CMK (cell line): ENCODE results near the gene ERMP1.
"Not testable (repeated sequence)": the region's sequence is repeated elsewhere in the genome, so short reads cannot be mapped to it uniquely, and the experiment has no call there.

ENCODE experiments used
- DNase-seq: peaks from one replicate; pipeline ENCODE4 v3.0.0-alpha.2; 2010; ENCODE audit warnings: low read depth

Gene ERMP1

DNA sequence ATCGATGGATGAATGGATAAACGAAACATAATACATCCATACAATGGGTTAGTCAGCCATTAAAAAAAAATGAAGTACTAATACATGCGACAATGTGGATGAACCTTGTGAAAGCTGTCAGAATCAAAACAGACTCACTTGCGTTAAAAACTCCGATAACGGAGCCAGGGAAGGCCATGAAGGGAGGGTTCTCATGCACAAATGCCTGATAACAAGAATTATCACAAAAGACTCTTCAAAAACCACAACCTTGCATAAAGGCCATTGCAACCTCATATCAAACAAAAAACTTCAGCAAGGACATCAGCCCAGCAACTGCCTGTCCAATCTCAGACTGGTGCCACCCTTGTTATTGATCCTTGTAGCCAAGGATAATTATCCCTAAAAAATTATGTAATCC, 13.7 kb downstream of the ERMP1 start:
- DNase-seq, result no peak

DNA sequence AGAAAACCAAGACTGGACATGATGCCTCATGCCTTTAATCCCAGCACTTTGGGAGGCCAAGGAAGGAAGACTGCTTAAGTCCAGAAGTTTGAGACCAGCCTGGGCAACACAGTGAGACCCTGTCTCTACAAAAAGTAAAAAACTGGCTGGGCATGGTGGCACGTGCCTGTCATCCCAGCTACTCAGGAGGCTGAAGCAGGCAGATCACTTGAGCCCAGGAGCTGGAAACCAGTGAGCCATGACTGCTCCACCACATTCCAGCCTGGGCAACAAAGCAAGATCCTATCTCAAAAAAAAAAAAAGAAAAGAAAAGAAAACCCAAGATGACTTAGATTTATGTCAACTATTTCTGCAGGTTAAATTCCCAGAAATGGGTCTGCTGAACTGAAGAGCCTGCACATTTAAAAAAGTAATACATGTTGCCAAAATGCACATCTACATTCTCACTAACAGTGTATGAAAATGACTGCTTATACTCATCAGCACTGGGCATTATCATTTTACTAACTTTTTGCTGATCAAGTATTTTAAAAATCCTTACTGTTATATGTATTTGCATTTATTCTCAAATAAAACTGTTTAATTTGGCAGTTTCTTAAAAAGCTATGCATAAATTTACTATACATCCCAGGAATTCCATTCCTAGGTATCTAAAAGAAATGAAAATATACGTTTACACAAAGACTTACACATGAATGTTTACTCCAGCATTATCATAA, 14.3 kb downstream of the ERMP1 start:
- no peak for DNase-seq

DNA sequence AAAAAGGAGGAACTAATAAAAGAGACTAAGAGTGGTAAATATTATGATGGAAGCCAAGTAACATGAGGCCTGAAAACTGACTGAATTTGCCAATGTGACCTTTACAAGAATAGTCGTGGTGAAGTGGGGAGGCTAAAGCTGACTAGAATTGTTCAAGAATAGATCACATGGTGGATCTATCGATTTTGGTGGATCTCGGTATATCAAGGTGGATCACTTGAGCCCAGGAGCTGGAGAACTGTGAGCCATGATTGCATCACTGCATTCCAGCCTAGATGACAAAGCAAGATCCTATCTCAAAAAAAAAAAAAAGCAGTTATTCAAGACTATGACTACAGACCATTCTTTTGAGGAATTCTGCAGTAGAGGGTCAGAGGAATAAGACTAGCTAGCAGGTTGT, 15.1 kb downstream of the ERMP1 start:
- no peak for DNase-seq

DNA sequence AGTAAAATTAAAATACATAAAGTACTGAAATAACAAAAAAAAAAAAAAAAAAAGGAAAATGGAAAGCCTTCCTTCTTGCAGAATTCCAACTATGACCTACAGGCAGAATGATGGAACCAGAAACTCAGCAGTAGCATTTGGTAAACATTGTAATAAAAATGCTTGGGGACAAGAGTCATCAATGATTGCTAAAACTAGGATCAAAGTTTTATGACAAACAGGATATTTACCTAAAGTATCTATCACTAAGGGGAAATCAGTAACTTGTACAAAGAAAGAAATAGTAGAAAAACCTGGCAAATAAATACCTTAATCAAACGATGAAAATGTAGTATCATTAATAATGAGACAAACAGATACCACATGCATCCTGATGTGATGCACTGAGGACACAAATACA, 17.5 kb downstream of the ERMP1 start:
- DNase-seq, result no peak

DNA sequence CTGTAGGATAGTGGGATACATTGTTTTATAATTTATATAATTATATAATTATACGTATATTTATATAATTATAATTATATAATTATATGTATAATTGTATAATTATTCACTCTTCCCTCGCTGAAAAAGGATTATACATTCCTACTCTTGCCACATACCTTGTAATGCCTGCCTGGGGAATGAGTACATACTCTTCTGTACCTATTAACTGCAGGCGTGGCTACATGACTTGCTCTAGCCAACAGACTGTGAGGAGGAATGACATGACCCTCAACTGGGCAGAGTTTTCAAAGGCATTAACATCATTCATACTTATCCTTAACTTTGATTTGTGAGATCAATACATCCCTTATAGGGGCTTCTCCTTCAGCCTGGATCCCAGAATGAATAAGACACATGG, 19.1 kb downstream of the ERMP1 start:
- DNase-seq, result no peak

DNA sequence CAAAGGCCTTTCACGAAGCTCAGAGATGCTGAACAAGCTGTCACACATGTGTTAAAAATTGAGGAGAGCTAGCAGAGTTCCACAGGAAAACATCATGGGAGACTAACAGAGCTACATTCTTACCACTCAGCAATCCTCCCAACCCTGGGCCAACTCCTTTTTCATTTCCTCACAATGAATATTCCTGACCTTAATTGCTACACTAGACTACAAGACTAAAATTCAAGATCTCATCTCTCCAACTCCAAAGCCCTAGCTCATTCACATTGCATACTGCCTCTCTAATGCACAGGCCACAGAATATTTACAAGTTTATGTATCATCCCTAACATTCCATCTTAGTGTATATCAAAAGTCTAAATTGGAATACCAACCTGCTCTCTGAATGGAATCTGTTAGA, 21.2 kb downstream of the ERMP1 start:
- no peak for DNase-seq

DNA sequence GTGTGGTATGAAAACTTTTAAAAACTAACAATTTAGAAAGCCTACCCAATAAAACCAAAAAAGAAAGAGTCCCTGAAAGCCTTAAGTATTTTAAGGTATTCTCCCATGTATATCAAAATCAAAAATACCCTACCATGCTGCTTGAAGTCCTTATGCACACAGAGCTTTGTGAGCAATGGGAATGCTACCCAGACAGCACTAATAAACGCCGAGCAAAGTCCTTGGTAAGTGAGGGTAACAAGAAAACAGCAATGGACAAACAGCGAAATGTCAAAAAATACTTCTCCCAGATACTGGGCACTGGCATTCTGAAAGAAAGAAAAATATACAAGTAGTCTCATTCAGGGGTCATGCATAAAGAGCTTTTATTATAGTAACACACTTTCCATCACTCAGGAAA, 27.4 kb downstream of the ERMP1 start:
- DNase-seq, result no peak

DNA sequence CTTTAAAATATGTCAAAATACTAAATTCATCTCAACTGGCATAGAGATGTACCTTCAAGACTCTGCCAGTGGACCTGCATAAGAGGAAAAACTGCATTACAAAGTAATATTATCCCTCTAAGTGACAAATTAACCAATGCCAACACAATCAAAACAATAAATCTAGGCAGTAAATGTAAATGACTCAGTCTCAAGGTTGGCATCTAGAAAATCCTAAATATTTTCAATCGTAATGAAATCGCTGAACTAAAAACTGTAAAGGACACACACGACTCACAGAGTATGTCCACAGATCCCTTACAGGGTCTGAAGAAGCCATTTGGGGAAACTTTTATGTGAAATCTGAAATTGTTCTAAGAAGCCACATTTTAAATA, 31.2 kb downstream of the ERMP1 start:
- DNase-seq, result no peak

DNA sequence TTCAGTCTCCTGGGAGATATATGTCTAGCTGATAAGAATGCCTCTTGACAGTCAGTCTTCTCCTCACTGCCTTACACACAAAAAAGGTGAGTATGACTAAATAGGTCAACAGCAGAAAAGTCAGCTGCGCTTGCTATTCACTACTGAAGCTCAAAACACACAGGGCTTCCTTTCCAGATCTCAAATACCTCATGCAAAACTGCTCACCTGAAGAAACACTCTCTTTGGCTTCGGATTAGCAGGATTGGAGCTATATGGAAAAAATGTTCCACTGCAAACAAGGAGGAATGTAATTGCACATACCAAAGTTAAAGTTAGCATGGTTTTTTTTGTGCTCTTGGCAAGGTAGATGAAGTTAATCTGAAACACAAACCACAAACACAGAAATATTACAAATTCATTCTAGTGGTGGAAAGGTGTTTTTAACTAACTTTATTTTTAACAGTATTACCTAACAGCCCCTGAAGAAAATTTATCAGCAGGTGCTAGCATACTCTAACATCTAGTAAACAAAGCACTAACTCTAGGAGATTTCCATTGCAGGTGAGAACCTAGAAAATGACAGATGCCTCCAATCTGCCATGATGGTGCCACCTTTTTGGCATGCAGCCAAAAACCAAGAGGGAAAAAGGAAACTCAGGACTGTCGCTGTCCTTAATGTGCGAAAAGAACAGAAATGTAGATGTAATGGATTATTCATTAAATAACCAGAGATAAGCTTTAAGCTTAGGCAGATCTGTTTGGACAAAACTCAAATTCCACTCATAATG, 31.8 kb downstream of the ERMP1 start:
- no peak for DNase-seq

DNA sequence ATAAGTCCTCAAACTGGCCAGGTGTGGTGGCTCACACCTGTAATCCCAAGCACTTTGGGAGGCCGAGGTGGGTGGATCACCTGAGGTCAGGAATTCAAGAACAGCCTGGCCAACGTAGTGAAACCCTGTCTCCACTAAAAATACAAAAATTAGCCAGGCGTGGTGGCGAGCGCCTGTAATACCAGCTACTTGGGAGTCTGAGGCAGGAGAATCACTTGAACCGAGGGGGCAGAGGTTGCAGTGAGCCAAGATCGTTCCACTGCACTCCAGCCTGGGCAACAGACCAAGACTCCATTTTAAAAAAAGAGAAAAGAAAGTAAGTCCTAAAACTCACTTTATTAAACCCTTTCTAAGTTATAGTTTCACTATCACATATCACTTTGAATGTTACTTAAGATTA, 32.5 kb downstream of the ERMP1 start:
- not testable (repeated sequence) for DNase-seq

DNA sequence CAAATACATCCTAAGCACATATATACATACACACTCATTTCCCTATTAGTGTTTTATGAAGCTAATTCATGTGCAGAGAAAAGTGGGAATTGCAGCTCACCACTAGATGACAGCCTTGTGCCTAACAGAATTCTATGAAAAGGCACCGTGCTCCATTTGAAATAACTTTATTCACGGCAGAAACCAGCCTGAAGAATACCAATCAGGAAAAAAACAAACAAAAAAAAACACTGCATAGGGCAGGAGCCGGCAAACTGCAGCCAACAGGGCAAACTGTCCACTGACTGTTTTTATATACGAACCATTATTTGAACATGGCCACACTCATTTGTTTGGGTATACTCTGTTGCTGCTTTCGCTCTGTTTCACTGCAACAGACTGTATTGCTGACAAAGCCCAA, 33.6 kb downstream of the ERMP1 start:
- DNase-seq, result no peak

DNA sequence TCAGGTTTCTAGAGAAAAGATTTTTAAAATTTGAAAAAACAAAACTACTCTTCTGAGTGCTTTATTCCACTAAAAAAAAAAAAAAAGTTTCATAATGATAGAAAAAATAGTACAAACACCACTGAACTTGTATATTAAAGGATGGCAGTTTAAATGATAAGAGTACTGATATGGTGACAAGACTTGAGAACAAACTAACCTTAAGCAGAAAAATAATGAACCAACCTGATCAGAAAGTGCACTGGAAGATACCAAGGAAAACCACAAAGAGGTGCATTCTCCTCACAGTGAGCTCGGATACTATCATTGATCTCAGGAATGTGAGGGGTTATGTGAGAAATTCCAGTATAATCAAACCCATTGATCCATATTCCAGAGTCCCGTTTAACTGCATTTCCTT, 34.3 kb downstream of the ERMP1 start:
- DNase-seq, result no peak

DNA sequence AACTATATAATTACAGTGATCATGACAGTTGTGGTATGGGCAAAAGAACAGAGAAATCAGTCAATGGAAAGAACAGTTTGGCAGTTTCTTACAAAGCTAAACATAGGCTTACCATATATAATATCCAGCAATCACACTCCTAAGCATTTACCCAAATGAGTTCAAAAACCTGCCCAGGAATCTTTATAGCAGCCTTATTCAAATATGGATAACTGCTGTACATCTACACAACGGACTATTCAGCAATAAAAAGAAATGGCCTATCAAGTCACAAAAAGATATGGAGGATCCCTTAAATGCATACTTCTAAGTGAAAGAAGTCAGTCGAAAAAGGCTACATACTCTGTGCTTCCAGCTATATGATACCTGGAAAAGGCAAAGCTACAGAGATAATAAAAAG, 36.6 kb downstream of the ERMP1 start:
- DNase-seq, result no peak

DNA sequence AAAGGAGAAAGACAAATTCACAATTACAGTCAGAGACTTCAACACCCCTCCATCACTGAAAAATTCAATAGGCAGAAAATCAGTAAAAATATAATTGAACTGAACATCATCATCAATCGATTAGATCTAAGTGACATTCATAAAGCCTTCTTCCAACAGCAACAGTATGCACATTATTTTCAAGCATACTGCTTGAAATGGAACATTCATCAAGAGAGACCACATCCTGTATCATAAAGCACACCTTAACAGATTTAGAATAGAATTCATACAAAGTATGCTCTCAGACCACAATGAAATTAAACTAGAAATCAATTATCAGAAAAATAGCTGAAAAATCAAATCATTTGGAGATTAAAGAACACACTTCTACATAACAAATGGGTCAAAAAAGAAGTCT, 39.1 kb downstream of the ERMP1 start:
- no peak for DNase-seq

DNA sequence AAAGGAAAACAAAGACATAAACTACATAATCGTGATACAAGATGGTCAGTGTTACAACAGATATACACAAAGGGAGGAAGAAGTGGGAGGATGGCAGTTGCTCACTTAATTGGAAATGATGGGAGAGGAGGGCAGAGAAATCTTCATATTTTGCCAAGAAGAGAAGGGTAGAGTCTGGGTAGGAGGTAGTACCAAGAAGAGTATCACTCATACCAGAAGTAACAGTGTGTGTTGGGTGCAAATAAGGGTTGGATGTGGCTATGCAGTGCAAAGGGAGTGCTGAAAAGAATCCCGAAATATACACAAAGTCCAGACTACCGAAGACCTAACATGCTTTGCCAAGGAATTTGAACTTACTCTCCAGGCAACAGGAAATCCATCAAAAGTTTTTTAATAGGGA, 41.0 kb downstream of the ERMP1 start:
- no peak for DNase-seq

DNA sequence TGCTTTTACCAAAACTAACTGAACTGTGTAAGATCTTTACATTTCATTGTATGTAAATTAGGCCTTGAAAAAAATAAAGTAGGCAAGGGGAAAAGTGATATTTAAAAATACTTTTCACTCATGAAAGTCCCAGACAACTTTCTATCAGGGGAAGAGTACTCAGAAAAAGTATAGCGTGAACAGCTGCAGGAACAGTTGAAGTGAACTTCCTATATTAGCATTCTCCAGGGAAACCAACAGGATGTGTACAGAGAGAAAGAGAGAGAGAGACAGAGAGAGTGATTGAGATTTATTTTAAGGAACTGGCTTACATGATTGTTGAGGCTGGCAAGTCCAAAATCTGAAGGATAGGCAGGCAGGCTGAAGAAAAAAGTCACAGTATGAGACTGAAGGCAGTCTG, 42.0 kb downstream of the ERMP1 start:
- DNase-seq, result no peak

DNA sequence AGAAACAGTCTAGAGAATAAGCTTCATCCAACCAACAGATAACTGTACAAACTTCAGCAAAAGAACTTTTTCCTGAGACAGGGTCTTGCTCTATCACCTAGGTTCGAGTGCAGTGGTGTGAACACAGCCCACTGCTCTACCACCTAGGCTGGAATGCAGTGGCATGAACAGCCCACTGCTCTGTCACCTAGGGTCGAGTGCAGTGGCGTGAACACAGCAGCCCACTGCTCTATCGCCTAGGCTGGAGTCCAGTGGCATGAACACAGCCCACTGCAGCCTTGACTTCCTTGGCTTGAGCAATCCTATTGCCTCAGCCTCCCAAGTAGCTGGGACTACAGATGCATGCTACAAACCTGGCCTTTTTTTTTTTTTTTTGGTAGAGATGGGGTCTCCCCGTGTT, 43.4 kb downstream of the ERMP1 start:
- DNase-seq, result no peak

DNA sequence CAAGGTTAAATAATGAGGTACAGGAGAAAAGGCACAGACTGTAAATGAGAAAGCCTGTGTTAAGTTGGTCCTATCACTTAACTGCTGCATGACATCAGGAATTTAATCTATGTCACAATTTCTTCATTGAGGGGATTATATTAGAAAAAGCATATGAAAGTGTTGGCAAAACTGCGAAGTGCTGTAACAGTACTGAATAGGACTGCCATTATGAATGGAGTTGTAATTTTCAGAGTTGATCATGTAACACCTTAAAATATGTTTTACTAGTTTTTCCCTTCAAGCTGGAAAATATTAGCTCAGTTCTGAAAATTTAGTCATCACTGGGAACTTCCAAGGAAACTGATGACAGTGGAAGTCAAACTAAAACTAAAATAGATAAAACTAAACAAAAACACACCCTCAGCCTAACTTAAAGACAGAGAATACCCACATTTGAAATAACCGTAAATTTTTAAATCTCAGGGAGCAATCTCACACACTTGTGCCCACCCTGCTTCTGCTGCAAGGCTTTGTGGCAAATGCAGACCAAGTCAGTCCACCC, 45.1 kb downstream of the ERMP1 start:
- no peak for DNase-seq

DNA sequence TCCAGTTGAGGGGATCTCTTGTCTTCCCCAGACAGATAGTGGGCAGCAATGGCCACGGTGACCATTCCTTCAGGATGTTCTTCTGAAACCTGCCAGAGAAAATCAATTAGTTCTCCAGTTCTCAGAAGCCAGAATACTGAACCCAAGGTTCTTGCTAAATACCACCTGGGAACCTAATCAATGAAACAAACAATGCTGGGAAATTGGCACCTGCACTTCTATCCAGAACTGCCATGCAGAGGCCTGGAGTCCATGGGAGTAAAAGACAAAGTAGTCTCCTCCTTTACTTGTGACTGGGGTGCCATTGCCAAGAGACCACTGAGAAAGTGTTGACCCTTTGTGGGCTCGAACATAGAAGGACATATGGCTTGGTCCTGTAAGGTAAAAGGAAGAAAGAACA, 45.7 kb downstream of the ERMP1 start:
- no peak for DNase-seq

DNA sequence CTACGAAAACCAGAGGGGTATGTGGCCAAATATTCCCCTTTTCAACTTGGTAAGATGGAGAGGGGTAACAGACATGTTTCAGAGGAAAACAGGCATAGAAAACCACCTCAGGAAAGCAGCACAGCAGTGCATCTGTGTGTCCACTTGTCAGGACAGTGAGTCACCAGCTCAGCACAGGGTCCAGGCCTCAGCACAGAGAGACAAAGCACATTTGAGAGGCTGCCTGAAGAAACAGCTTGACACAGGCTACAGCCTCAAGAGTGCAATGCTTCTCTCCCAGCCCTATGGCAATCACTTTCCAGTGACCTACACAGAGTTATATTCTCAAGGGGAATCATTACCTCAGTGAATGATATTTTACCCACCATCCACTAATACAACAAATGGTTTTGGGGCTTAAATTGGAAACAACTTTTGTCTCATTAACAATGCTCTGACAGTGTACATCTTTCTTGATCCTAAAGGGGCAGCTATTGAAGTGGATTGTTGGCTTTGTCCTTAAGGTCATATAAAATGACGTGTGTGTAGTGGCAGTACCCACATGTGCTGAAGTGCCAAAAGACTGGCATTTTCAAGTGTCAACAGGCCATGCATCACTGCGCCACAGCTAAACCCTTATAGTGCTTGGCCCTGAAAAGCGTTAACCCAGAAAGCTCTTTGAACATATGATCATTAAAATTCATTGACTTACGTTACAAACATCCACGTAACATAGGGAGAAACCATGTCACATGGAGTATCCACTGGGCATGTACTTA, 46.4 kb downstream of the ERMP1 start:
- no peak for DNase-seq

DNA sequence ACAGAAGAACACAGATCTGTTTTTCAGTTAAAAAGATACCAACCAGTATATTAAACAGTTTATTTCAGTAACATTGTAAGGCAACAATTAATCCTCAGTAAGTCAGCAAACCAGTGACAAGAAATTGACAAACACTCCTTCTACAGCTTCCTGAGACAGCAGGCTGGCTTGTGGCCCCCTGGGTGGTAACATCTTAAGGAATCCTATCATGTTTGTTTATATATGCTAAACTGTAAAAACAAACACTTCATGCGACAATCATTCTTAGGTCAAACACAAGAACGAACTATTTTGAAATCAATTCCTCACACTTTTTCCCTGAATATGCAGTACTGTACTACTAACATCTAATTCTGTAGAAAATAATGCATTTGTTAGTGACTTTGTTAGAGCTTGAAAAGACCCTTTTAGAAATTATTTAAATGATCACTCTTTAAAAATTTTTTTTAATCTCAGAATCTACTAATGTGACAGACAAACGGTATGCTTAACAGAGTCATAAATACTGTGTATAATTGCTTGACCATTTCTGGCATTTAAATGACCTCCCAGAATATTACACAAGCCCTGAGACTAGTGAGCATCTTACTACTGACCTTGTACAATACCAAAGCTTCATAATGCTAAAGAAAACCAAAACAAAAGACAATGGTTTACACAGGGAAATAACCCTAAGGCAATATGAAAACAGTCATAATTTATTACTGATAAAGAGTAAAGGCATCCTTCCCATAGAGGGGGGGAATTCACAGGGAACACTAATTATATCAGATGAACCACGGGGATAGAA, 48.2 kb downstream of the ERMP1 start:
- no peak for DNase-seq

DNA sequence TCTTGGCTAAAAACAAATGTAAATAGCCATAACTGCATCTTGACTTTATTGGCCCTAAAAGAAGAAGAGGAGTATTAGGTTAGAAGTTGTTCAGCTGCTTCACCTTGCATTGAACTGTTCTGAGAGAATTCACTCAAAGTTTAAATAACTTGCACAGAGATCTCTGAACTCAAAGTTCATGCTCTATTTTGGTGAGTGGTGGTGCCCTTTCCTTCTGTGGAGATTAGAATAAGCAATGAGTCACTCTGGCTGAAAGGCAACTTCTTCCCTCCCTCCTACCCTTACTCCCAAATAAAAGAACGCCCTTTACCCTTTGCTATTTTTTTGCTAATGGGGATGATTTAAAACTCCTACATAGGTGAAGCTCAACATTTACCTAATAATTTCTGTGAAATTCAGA, 48.9 kb downstream of the ERMP1 start:
- DNase-seq, result no peak
